Colonic mucosa (tissue), 4 donors: ENCODE data around the gene GALM. TPM values are rescaled to one million over a fixed set of nuclear protein-coding genes. Genes with fewer than 3 reads are reported as not detected.

Experiments used
- DNase-seq: peaks from one replicate; pipeline ENCODE4 v3.0.0-alpha.2; 2020
- H3K27ac ChIP-seq: fragments of 200-600 bp; one replicate; pipeline ENCODE4 v1.8.0; 2021
- H3K27me3 ChIP-seq: fragments of 200-600 bp; one replicate; pipeline ENCODE4 v1.8.0; 2021
- H3K36me3 ChIP-seq: fragments of 200-600 bp; one replicate; pipeline ENCODE4 v1.8.0; 2021
- H3K4me1 ChIP-seq: fragments of 200-600 bp; one replicate; pipeline ENCODE4 v1.8.0; 2021; ENCODE audit warnings: mild to moderate bottlenecking
- H3K4me3 ChIP-seq: fragments of 200-600 bp; one replicate; pipeline ENCODE4 v1.8.0; 2021
- H3K9ac ChIP-seq, 2 donors: one replicate each; pipeline ENCODE4 v1.7.0; 2013; ENCODE audit warnings: control low read depth in 2 of 2, low read depth in 2 of 2, low read length in 2 of 2
- H3K9me3 ChIP-seq: fragments of 200-600 bp; one replicate; pipeline ENCODE4 v1.8.0; 2021
- intact Hi-C: fragments of 100-400 bp; cut with DNase I; formaldehyde crosslinking; loops from one replicate; pipeline ENCODE4 v1.14.1; 2022
- total RNA-seq, 2 donors: library from RNA; stranded (reverse); fragmentation: NEBNext Ultra II Directional in 1 of 2; extraction: Animal tissue kit (Norgen Biotek cat#: 25700) in 1 of 2; gene quantifications; one replicate each; pipeline ENCODE4 v1.2.1, GENCODE V29; 2021
- TF ChIP-seq, protein P1 (sequence below): fragments of 200-600 bp; IDR thresholded peaks from one replicate; pipeline ENCODE4 v1.8.0; 2022; ENCODE audit warnings: antibody characterized with exemption, mild to moderate bottlenecking
- donor health status: healthy.
- donor health status: DM: no; HTN: no; CAD: no.
- donor health status: DM: no; HTN: no; CAD: no.

The GALM gene
- total RNA-seq, 2 donors from 2014 or later: 47.9 to 68.8 TPM

GRCh38 chr2:38661306-38661705, 4.6 kb upstream of the GALM start:
- TF ChIP-seq, protein P1, sequence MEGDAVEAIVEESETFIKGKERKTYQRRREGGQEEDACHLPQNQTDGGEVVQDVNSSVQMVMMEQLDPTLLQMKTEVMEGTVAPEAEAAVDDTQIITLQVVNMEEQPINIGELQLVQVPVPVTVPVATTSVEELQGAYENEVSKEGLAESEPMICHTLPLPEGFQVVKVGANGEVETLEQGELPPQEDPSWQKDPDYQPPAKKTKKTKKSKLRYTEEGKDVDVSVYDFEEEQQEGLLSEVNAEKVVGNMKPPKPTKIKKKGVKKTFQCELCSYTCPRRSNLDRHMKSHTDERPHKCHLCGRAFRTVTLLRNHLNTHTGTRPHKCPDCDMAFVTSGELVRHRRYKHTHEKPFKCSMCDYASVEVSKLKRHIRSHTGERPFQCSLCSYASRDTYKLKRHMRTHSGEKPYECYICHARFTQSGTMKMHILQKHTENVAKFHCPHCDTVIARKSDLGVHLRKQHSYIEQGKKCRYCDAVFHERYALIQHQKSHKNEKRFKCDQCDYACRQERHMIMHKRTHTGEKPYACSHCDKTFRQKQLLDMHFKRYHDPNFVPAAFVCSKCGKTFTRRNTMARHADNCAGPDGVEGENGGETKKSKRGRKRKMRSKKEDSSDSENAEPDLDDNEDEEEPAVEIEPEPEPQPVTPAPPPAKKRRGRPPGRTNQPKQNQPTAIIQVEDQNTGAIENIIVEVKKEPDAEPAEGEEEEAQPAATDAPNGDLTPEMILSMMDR: no peak
- intact Hi-C loops: no loop called here

DNA sequence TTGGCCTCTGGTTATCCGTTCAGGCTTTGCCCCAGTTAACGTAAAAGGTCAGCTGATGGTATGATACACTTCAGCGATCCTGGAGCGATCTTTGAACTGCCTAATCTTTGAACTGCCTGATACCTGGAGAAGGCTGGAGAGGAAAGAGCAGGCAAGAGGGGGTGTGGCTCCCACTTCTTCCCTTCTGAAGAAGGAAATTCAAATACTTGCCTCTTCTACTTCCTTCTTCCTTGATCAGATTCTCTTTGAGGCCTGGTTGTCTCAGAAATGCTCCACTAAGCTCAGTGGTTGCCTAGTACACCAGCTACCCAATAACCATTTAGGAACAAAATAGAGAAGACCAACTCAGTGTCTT, 619 bp downstream of the GALM start:
- peak; percentile 89 for DNase-seq
- peak overlapping the region; percentile 65 for H3K4me3 ChIP-seq
- intact Hi-C loops: no loop called here
- no peaks in the 10 kb centered on the region for H3K9me3 ChIP-seq
- TF ChIP-seq, protein P1: no peak
- H3K27me3 ChIP-seq: no peaks in the 10 kb centered on the region
- H3K9ac ChIP-seq: peak overlapping the region; percentile 85 to 98
- H3K36me3 ChIP-seq: no peaks in the 10 kb centered on the region
- peaks cover 3% of the 10 kb centered on the region for H3K4me1 ChIP-seq
- peak overlapping the region; percentile 93 for H3K27ac ChIP-seq

More at GRCh38 chr2:38661306-38661705, 4.6 kb upstream of the GALM start:
- H3K36me3 ChIP-seq: no peaks in the 10 kb centered on the region
- H3K4me1 ChIP-seq: no peaks in the 10 kb centered on the region
- no peak overlapping the region for H3K27ac ChIP-seq
- DNase-seq: no peak
- no peaks in the 10 kb centered on the region for H3K27me3 ChIP-seq
- no peak overlapping the region for H3K4me3 ChIP-seq
- H3K9ac ChIP-seq: no peak overlapping the region
- no peaks in the 10 kb centered on the region for H3K9me3 ChIP-seq

GRCh38 chr2:38668092-38668491, 2.2 kb downstream of the GALM start:
- intact Hi-C loops: no loop called here
- Histone ChIP-seq H3K9me3 (no peaks in the 10 kb centered on the region), H3K4me3 (no peak overlapping the region), H3K27ac (peak overlapping the region; percentile 15), H3K36me3 (no peaks in the 10 kb centered on the region), H3K4me1 (peaks cover 3% of the 10 kb centered on the region), H3K27me3 (no peaks in the 10 kb centered on the region), H3K9ac (no peak overlapping the region)
- no peak for DNase-seq
- TF ChIP-seq, protein P1: no peak

- peaks cover 3% of the 10 kb centered on the region for H3K4me1 ChIP-seq
- intact Hi-C loops: no loop called here
- H3K9me3 ChIP-seq: no peaks in the 10 kb centered on the region
- H3K27ac ChIP-seq: no peak overlapping the region
- H3K27me3 ChIP-seq: no peaks in the 10 kb centered on the region
- no peak overlapping the region for H3K9ac ChIP-seq
- no peak overlapping the region for H3K4me3 ChIP-seq
- no peaks in the 10 kb centered on the region for H3K36me3 ChIP-seq
- TF ChIP-seq, protein P1: no peak
- no peak for DNase-seq
Measured at GRCh38 chr2:38668779-38669479, 3.0 kb downstream of the GALM start.

DNA sequence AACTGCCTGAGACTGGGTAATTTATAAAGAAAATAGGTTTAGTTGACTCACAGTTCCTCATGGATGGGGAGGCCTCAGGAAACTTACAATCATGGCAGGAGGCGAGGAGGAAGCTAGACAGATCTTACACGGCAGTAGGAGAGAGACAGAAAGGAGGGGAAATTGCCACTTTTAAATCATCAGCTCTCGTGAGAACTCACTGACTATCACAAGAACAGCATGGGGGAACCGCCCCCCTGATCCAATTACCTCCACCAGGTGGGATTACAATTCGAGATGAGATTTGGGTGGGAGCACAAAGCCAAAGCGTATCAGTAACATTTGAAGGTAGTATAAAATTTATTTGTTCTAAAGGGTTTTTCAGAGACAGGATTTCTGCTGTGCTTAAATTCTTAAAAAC, 5.4 kb downstream of the GALM start:
- no peak overlapping the region for H3K9ac ChIP-seq
- H3K36me3 ChIP-seq: peaks cover 5% of the 10 kb centered on the region
- intact Hi-C loops: no loop called here
- H3K4me1 ChIP-seq: peaks cover 3% of the 10 kb centered on the region
- TF ChIP-seq, protein P1: no peak
- no peak overlapping the region for H3K27ac ChIP-seq
- no peak overlapping the region for H3K4me3 ChIP-seq
- no peak for DNase-seq
- H3K9me3 ChIP-seq: no peaks in the 10 kb centered on the region
- no peaks in the 10 kb centered on the region for H3K27me3 ChIP-seq
